Testis (tissue), 2 donors: ENCODE data around the gene RBM41.

ENCODE experiments used
- POLR2A ChIP-seq: fragments of 450-650 bp; IDR thresholded peaks from one replicate; pipeline ENCODE4 v1.6.1; 2017; ENCODE audit warnings: antibody characterized with exemption, mild to moderate bottlenecking, moderate library complexity
- TF ChIP-seq, protein P1 (sequence below), 3 experiments: fragments of 450-650 bp in 2 of 3; fragments of 200-600 bp in 1 of 3; sonication (generic) in 1 of 3; IDR thresholded peaks; one replicate each; pipeline ENCODE4 v1.5.1; 2016 to 2019; ENCODE audit warnings: antibody characterized with exemption in 3 of 3, mild to moderate bottlenecking in 2 of 3, moderate library complexity in 1 of 3

DNA sequence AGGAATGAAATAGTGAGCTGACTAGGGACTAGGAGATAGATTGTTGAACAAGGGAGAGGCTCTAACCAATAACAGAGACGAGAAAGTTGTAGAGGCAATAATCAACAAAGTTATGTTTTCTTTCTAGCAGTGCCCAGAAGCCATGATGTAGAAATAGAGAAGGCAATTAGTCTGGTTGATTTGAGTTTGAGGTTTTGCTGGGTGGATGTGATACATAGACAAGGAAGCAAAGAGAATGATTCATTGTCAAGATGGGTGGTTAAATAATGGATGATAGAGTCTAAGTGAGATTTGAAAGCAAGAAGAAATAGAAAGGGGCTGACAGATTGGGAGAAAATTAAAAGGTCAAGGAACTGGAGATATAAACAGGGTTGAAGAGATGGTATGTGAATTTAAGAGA is 11.2 kb downstream of the RBM41 start:
- TF ChIP-seq, protein P1, sequence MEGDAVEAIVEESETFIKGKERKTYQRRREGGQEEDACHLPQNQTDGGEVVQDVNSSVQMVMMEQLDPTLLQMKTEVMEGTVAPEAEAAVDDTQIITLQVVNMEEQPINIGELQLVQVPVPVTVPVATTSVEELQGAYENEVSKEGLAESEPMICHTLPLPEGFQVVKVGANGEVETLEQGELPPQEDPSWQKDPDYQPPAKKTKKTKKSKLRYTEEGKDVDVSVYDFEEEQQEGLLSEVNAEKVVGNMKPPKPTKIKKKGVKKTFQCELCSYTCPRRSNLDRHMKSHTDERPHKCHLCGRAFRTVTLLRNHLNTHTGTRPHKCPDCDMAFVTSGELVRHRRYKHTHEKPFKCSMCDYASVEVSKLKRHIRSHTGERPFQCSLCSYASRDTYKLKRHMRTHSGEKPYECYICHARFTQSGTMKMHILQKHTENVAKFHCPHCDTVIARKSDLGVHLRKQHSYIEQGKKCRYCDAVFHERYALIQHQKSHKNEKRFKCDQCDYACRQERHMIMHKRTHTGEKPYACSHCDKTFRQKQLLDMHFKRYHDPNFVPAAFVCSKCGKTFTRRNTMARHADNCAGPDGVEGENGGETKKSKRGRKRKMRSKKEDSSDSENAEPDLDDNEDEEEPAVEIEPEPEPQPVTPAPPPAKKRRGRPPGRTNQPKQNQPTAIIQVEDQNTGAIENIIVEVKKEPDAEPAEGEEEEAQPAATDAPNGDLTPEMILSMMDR (IDR thresholded peaks at IDR 0.05), result no peak
- TF ChIP-seq POLR2A, result no peak
